Mucosa of stomach (tissue), 1 donor: ENCODE data around the gene SOBP.

Source experiments
- H3K27me3 ChIP-seq: one replicate; pipeline ENCODE4 v1.7.0; 2013; ENCODE audit warnings: mild to moderate bottlenecking, low read length; ENCODE audit not compliant: control insufficient read depth, insufficient read depth
- H3K36me3 ChIP-seq: one replicate; pipeline ENCODE4 v1.7.0; 2013; ENCODE audit warnings: low read length; ENCODE audit not compliant: control insufficient read depth, insufficient read depth
- H3K4me1 ChIP-seq: one replicate; pipeline ENCODE4 v1.7.0; 2013; ENCODE audit warnings: mild to moderate bottlenecking, low read length; ENCODE audit not compliant: control insufficient read depth, insufficient read depth
- H3K4me3 ChIP-seq: one replicate; pipeline ENCODE4 v1.7.0; 2013; ENCODE audit warnings: low read length
- H3K9ac ChIP-seq: one replicate; pipeline ENCODE4 v1.7.0; 2013; ENCODE audit warnings: mild to moderate bottlenecking, low read length, moderate library complexity
- H3K9me3 ChIP-seq: one replicate; pipeline ENCODE4 v1.7.0; 2013; ENCODE audit warnings: mild to moderate bottlenecking, low read length, moderate library complexity; ENCODE audit not compliant: control insufficient read depth
- donor health status: Pancreatic carcinoma.

Gene SOBP

DNA sequence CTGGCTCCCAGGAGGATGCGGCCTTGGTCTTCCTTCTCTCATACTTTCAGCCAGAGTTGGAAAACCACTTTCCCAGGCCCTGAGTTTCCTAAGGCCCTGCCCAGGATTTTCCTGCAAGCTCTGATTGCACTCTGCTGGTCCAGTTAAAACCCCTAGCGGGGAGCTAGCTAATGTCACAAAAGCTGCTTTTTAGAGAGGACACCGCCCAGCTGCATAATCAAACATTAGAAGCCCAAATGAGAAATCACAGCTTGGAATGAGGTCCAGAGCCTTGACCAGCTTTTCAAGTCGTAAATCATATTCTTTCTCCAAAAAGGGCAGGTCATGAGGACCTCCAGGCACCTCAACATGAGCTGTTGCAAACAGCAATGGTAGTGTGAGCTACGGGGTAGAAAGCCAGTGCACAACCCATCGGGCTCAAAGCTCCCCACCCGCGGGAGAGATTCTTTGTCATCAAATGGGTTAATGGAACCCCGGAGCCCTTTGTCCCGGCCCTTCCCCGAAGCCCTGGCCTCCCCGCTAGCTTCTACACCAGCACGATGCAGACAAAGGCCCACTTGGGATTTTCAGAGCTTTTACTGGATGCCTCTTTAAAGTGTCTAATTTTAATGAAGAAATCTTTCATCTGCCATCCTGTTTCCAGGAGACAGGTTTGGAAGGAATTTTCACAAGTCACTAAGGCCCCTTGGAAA is 200.2 kb downstream of the SOBP start:
- no peaks in the 10 kb centered on the region for H3K9me3 ChIP-seq
- H3K4me3 ChIP-seq: no peak overlapping the region
- H3K9ac ChIP-seq: no peak overlapping the region
- no peaks in the 10 kb centered on the region for H3K36me3 ChIP-seq
- H3K27me3 ChIP-seq: no peaks in the 10 kb centered on the region
- no peaks in the 10 kb centered on the region for H3K4me1 ChIP-seq

DNA sequence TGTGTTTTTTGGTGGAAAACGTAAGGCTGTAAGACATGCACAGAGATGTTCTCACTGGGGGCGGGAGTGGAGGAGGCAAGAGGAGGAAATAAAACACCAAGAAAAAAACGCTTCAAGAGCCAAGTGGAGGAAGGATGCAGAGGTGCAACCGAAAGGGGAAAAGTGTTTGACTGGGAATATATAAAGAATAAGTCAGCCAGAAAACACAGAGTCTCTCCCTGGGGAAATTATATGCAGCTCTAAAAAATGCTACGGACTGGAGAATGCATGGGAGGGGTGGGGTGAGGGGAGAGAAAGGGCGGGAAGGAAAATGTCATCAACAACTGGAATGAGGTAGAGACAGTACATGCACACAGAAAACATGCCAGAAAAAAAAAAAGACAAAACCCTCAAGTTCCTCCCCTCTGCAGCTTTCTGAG is 200.7 kb downstream of the SOBP start:
- Histone ChIP-seq H3K4me3 (no peak overlapping the region), H3K27me3 (no peaks in the 10 kb centered on the region), H3K36me3 (no peaks in the 10 kb centered on the region), H3K9me3 (no peaks in the 10 kb centered on the region), H3K4me1 (no peaks in the 10 kb centered on the region), H3K9ac (no peak overlapping the region)

DNA sequence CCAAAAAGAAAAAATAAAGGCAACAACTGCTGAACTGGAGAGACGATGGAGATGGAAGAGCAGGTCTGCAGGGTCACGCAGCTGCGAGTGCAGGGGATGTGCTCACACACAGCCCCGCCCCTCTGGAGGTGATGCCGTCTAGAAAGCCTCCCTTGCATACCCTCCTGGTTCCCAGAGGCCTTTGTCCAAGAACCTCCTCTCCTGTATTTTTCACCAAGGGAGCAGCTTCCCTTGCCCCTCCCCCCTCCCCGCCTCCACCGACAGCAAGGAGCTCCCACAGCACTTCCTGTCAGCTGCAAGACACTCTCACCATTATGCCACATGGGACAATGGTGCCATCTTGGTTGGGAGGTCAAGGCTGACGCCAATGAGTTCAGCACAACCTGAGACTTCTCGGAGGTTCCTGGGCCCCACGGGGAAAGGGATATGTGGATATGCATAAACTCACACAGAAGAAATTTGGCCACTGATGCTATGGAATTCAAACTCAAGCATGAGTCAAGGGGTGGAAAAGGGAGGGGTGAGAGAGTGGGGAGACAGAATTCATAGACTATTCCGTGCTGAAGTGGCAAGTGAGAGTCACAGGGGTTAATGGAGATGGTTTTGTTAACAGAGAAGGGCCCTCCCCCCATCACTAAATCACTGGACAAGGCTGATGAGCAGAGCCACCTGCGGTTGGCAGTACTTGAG is 201.3 kb downstream of the SOBP start:
- Histone ChIP-seq H3K4me1 (no peaks in the 10 kb centered on the region), H3K4me3 (no peak overlapping the region), H3K9ac (no peak overlapping the region), H3K27me3 (no peaks in the 10 kb centered on the region), H3K9me3 (no peaks in the 10 kb centered on the region), H3K36me3 (no peaks in the 10 kb centered on the region)

DNA sequence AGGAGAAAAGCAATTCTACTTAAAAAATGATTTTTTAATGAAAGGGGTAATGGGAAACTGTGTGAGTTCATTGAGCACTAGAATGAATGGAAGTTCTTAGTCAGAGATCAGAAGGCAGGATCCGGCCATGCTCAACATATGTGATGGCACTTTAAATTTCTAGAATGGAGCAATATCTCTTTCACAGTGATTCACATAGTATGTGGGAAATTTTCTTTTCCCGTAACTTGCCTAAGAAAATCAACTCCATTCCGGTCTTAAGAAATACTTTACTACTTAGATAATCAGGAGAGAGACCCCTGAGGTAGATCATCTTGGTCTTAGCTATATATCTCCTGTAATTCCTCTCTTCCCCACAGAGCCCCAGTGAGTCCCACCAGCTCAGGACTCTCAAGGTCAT is 202.4 kb downstream of the SOBP start:
- no peaks in the 10 kb centered on the region for H3K9me3 ChIP-seq
- no peaks in the 10 kb centered on the region for H3K4me1 ChIP-seq
- no peaks in the 10 kb centered on the region for H3K36me3 ChIP-seq
- no peak overlapping the region for H3K4me3 ChIP-seq
- no peaks in the 10 kb centered on the region for H3K27me3 ChIP-seq
- H3K9ac ChIP-seq: no peak overlapping the region

DNA sequence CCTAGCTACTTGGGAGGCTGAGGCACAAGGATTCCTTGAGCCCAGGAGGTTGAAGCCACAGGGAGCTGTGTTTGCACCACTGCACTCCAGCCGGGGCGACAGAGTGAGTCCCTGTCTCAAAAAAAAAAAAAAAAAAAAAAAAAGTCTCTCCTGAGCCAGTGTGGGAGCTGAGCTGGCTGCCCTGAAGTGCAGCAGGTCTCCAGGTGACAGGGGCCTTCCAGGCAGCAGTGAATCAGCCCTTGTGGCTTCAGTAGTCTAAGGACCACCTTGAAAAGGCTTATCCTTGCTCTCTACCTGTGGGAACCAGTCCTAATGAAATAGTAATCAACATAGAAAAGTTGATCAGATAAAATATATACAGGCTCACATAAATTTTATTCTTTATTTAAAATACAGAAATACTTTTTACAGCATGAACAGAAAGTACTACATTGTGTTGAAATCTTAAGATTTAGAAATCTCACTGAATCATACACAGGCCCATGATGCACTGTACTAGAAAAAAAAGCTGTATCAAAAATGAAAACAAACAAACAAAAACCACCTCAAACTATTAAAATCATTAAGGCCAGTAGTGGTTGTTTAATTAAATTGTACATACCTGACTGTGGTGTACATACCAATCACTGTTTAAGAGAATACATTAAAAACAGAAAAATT is 205.3 kb downstream of the SOBP start:
- Histone ChIP-seq H3K4me3 (no peak overlapping the region), H3K36me3 (no peaks in the 10 kb centered on the region), H3K9me3 (no peaks in the 10 kb centered on the region), H3K4me1 (no peaks in the 10 kb centered on the region), H3K27me3 (no peaks in the 10 kb centered on the region), H3K9ac (no peak overlapping the region)

DNA sequence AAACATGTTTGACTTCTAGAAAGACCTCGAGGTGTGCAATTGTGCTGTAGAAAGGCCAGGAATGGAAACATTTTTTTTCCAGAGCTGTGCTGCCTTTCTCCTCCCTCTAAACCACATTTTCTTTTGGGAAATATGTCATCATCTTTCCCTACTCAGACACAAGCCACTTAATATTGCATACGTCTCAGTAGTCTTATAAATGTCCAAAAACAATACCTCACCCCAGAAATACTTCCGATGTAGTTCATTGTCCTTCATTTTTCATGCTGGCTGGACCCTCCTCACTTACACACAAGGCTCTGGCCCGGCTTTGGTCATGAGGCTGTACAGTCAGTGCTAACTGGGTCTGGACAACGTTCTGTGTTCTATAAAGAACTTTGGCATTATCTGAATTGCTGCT is 207.8 kb downstream of the SOBP start:
- H3K4me3 ChIP-seq: no peak overlapping the region
- H3K27me3 ChIP-seq: no peaks in the 10 kb centered on the region
- H3K36me3 ChIP-seq: no peaks in the 10 kb centered on the region
- H3K9ac ChIP-seq: no peak overlapping the region
- H3K4me1 ChIP-seq: no peaks in the 10 kb centered on the region
- H3K9me3 ChIP-seq: no peaks in the 10 kb centered on the region

DNA sequence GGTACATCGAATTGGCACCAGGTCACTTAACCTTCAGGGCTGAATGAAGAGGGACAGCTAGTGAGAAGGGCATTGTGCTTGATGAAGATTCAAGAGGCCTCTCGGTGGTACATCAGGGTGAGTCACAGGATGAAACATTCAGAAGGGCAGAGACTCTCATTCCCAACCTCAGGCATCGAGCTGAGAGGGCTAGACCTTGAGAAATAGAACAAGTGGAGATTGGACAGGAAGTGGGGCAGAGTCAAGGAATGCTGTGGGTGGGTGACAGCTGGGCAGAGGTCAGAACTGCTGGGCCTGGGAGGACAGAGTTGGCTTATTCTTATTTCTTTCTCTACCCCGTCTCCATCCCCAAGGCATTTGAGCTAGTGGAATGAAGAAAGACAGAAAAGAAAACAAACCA is 208.2 kb downstream of the SOBP start:
- no peak overlapping the region for H3K9ac ChIP-seq
- H3K36me3 ChIP-seq: no peaks in the 10 kb centered on the region
- H3K27me3 ChIP-seq: no peaks in the 10 kb centered on the region
- H3K4me3 ChIP-seq: no peak overlapping the region
- H3K9me3 ChIP-seq: no peaks in the 10 kb centered on the region
- no peaks in the 10 kb centered on the region for H3K4me1 ChIP-seq

DNA sequence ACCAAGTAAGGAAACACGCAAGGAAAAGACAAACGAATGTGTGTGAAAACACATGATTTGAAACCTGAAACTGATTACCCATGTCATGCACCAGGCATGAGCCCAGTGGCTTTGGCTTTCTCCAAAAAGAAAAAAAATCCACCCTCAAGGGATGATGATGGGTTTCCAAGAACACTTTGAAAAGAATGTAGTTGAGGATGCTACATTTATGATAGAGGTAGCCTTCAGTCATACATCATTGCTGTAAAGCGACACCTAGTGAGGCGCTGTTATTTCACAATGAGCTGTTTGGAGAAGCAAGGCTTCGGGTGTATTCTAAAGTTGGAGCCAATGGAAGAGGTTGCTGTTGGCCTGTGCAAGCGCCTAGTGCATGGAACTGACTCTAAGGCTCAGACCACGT is 209.3 kb downstream of the SOBP start:
- no peaks in the 10 kb centered on the region for H3K4me1 ChIP-seq
- no peaks in the 10 kb centered on the region for H3K36me3 ChIP-seq
- H3K9me3 ChIP-seq: no peaks in the 10 kb centered on the region
- H3K9ac ChIP-seq: no peak overlapping the region
- H3K27me3 ChIP-seq: no peaks in the 10 kb centered on the region
- H3K4me3 ChIP-seq: no peak overlapping the region

DNA sequence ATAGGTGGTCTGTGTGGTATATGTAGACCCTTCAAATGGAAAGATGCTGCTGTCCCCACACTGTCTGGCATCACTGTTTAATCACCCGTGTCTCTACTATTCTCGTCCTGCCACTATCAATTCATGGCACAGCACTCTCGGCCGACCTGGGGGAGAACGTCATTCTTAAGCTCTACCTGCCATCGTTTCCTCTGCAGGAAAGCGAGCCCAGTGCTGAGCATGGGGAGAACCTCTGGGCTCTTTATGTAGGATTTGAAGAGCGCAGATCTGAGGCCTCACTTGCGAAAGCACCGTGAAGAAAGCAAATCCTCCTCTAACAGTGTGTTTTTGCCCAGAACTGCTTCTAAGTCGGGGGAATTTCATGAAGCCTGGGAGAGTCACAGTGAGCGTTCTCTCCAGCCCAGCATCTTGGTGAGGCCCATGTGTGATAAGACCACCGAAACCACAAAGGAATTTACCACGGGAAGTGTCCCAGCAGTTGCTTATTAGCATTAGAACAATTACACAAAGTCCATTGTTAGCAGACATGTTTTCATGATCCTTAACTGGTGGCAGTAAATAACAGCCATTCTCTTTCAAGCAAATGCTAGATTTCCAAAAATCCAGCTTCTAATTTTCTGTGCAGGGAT is 209.9 kb downstream of the SOBP start:
- Histone ChIP-seq H3K36me3 (no peaks in the 10 kb centered on the region), H3K9me3 (no peaks in the 10 kb centered on the region), H3K27me3 (no peaks in the 10 kb centered on the region)

DNA sequence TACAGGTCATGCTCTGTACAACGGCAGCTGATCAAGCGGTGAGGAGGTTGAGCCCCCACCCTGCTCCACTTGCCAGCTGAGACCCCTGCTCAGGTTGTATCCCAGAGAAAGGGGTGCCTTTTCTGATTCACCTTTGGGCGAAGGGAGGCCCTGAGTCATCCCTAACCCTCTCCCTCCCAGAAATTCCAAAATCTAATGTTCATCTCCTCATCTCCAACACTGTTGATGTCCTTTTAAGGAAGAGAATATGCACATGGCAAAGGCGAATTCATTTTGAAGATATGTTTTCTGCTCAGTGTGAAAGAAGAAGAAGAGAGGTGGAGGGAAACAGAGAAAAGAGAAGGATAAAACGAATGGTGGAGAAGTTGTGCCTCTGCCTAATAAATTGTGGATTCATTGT is 213.7 kb downstream of the SOBP start:
- no peak overlapping the region for H3K4me3 ChIP-seq
- no peaks in the 10 kb centered on the region for H3K36me3 ChIP-seq
- H3K4me1 ChIP-seq: no peaks in the 10 kb centered on the region
- no peaks in the 10 kb centered on the region for H3K9me3 ChIP-seq
- H3K27me3 ChIP-seq: no peaks in the 10 kb centered on the region
- no peak overlapping the region for H3K9ac ChIP-seq

More for the DNA sequence above, 209.9 kb downstream of the SOBP start:
- no peaks in the 10 kb centered on the region for H3K4me1 ChIP-seq
- no peak overlapping the region for H3K9ac ChIP-seq
- H3K4me3 ChIP-seq: no peak overlapping the region

DNA sequence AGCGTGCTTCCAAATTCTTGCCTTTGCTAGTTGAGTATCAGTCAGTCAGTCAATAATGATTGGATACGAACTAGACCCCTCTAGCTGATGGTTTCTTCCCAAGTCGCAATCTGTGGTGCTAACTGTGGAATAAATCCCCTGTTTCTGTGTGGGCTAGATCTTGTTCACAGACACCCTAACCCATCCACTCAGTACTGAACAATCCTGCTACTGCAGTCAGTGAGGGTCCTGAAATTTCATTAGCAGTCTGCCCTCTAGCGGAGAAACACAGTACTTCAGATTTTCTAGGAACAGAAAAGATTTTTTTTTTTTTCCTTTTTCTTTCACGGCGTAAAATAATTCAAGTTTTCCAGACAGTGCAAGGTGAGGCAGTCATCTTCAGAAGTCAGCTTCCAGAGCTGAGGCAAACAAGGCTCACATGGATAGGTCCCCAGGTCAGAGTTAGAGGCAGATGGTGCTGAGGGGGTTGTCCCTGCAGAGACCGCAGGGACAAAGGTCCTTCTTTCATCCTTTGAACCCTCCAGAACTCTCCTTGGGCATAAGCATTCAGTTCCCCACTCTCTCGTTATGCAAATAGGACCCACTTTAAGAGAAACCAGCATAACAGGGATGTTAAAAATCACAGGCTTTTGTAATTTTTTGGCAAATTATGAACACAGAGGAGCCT is 214.6 kb downstream of the SOBP start:
- Histone ChIP-seq H3K4me3 (no peak overlapping the region), H3K27me3 (no peaks in the 10 kb centered on the region), H3K9ac (no peak overlapping the region), H3K36me3 (no peaks in the 10 kb centered on the region), H3K9me3 (no peaks in the 10 kb centered on the region), H3K4me1 (no peaks in the 10 kb centered on the region)
